NCI-H82 treated with DMSO at 0.1 percent for 48 hours (cell line): ENCODE measurements around the gene TP53TG5.
"Not testable (repeated sequence)": the region's sequence is repeated elsewhere in the genome, so short reads cannot be mapped to it uniquely, and the experiment has no call there.

ENCODE experiments used
- DNase-seq: peaks from one replicate; lab custom pipeline; 2025; ENCODE audit not compliant: unreplicated experiment; lab: John Stamatoyannopoulos, UW

TP53TG5 gene

DNA sequence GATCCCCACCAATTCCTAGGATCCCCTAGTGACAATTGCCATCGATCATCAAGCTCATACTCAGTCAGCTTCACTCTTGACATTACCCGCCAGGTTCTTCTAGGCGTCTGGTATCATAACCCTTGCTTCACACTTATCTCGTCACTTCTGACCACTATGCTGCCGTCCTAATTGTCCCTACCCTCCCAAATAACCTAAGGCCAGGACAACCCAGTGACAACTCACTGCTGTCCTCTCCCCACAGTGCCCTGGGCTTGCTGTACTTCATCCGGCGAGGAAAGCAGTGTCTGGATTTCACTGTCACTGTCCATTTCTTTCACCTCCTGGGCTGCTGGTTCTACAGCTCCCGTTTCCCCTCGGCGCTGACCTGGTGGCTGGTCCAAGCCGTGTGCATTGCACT is 11.5 kb downstream of the TP53TG5 start:
- no peak for DNase-seq

DNA sequence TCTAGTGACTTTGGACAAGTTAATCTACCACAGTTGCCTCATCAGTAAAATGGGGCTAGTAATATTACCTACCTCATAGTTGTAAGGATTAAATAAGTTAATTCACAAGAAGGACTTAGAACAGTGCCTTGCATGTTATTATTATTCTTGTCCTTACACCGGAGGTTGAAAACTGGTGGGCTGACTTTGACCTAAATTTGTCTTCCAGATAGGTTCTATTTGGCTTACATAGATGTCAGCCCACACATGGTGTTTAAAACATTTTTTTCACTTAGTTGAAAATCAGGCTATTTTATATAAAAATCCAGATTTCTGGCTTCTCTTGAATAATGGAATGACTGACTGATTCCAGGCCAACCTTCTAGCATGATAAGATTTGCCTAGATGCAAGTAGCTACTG is 11.9 kb downstream of the TP53TG5 start:
- no peak for DNase-seq

DNA sequence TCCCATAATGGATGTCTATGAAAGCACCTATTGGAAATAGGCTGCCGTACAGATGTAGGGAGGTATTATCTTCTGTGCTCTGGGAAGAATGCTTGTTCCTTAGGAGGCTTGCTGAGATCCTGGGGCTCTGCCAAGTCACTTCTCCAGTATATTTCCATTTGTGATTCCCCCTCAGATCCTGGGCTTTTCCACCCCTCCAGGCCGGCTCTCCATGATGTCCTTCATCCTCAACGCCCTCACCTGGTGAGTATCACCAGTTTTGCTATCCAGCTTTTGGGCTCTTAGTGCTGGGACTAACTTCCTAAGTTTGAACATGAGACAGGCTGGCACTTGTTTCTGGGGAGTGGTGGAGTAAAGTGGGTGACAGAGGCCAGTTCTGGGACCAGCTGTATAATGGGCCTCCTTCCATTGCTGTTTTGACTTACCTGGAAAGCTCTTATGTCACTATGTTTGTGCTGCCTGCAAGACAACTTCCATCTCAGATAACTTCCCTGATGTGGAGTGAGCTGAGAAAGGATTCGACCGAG is 12.6 kb downstream of the TP53TG5 start:
- no peak for DNase-seq

DNA sequence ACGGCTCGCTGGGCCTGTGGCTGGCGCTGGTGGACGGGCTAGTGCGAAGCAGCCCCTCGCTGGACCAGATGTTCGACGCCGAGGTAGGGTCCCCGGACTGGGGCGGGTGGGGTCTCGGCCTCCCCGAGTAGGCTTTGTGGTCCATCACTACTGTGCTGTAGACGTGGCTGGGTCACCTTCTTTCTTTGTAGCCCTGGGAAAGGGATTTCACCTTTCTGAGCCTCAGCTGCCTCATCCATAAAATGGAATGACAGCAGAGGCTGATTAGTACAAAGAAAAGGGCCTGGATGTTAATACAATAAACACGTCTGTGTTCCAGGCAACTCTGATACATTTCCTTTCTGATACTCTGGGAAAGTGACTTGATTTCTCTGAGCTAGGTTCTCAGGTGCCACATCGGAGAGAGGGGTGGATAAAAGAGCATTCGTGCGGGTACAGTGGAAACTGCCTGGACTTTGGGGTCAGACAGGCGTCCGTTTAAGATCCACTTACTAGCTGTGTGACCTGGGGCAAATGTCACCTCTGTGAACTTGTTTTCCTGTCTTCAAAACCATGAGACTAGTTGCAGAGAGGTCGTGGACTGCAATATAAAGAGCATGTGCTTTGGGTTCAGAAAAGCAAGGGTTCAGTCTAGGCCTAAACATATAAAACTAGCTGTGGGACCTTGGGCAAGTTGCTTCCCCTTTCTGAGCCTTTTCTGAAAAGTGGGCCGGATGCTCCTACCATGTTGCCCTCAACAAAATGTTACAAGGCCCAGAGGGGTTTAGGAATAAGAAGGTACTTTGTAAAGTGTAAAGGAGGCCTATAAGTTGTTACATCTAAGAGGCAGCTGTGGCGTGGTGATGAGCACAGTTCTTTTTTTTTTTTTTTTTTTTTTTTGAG is 14.3 kb downstream of the TP53TG5 start:
- DNase-seq = no peak

DNA sequence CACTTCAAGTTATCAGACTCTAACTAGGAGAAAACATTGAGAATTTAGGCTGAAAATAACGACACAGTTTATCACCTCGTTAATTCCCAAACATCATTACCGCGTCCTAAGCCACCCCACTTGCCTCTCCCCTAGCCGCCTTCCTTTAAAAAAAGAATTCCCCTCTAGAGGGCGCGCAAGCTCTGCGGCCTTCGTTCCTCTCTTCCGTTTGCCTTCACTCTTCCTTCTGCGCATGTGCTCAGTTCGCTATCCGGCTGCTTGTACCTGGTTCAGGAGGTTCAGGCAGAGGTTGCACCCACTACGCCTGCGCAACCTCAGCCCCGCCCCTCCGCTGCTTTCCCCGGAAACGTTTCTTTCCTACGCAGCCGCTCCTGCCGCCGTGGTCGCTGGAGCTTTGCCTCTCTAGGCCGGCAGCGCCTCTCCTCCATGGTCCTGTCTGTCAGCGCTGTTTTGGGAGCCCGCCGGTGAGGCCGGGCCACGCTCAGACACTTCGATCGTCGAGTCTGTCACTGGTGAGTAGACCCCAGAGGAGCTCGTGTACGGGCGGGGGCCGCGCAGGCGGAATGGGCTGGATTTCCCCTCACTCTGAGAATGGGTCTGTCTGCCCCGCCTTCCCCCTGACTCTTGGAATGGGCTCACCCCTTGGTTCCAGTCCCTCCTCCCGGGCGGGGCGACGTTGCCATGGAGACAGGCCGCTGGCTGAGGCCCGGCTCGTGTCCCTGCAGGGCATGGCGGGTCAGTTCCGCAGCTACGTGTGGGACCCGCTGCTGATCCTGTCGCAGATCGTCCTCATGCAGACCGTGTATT is 15.1 kb downstream of the TP53TG5 start, which contains the start of gene SYS1:
Gene SYS1, plus strand, starts transcription at position 353 of the 807 bp plus-strand sequence. Its CDS starts 376 bp downstream, at position 729.
- peak; percentile 100 for DNase-seq

DNA sequence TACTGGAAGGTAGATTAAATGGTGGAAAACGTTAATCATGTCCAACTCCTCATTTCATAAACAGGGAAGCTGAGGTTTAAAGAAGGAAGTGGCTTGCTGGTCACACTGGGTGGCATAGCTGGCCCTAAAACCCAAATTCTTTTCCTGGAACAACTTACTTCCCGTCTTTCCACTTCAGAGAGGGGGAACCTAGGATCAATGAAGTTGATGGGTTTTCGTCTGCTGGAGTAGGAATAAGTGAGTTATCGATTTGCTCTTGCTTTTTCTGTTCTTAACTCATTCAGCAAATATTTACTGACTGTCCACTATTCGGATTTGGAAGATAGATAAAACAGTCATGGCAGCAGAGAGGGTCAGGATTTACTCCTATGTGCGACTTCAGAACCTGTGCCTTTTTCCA is 16.3 kb downstream of the TP53TG5 start:
- no peak for DNase-seq

DNA sequence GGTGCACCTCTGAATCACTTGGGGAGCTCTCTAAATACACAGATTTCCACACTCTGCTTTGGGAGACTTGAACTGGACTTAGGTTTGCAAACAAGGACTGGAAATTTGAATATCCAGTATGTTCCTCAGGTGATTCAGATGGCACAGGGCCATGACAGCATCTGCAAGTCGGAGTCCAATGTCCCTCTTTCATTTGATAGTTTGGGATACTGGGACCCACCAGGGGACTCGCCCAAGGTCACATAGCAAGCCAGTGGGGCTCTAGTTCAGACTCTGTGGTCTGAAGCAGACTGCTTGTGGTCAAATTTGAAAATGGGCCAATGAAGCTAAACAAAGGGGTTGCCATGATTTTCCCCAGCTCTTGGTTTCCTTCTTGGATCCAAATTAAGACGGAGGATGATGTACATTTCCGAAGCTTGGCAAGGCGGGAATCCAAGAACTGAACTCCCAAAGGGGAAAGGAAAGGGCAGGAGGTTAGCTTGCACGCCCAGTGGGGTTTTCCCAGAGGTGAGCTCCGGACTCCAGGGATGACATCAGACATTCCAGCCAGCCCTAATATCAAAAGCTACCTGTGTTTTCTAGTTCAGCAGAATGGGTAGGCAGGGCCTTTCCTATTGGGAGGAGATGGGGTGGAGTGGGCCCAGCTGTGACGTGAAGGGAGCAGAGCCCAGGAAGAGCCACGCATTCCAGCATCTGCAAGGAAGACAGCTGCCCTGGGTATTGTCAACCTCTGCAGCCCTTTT is 18.5 kb downstream of the TP53TG5 start:
- DNase-seq = no peak

DNA sequence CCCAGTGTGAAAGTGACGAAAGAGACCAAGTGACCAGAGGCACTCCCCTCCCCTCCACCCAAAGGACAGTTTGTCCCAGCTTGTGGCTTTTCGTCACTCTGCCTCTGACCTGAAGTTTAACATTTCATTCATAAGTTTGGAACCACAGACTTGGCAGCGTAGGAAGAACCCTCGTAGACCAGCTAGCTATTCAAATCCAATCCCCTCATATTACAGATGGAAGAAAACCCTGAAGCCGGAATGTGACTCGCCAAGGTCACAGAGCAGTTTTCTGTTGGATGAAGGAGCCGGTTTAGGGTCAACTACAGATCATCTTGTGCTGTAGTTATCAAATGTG is 19.1 kb downstream of the TP53TG5 start:
- no peak for DNase-seq

DNA sequence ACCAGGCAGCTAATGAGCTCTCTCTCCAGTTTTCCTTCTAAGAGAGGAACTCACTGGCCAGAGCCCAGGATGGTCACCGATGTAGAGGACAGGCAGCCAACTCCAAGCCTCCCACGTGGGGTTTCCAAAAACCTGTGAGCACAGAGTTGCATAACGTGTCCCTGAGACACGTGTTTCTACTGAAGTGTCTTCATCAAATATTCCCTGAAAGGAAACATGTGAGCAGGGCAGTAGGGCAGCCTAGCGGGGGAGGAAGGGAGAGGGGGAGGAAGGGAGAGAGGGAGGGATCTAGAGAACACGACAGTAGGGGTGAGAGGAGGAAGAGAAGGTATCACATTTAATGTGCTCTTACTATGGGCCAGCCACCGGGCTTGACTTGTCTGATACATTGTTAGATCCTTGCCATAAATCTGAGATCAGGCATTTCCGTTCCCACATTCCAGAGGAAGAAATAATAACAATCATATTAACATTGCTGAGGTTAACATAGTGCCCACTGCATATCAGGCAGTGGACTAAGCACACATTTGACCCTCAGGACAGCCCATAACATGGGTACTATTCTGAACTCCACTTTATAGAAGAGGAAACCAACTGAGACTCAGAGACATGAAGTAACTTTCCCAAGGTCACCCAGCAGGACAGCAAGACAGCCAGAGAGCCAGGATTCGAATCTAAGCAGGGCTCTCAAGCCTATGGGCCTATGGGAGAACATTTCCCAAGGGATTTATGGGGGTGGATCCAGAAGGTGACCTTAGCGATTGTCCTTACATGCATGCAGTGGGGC is 19.6 kb downstream of the TP53TG5 start:
- DNase-seq = no peak

DNA sequence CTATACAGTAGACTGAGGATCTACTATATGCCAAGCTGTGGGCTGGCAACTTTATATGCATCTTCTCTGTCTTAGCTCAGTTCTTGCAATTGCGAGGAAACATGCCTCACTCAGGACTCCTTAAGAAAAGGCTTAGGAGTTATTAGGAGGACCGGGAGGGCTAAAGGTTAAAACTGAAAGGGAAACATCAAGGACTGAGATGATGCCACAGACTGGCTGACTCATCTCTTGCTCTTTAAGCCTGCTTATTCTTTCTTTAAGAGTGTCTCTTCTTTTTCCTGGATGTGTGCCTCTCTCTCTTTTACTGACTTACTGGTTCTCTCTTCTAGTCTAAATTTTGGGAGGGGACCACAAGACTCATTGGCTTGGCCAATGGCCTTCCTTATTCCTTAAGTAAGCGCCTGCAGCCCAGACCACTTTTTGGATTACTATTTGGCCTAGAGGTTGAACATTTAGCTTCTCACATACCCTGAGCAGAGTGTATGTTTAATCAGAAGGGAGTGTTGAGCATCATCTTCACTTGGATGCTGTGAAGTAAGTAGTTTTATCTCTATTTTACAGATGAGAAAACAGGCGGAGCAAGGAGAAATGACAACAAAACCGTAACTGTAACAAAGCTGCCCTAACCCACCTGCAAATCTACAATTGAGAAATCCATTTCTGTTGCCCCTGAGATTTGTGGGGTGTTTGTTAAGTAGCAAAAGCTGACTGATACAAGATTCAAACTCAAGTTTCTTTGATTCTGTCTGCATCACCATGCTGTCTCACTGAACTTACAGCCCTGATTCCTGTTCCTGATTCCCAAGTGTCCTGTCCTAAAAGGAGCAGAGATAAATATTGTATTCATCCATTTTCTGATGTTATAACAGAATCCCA is 22.7 kb downstream of the TP53TG5 start:
- no peak for DNase-seq

DNA sequence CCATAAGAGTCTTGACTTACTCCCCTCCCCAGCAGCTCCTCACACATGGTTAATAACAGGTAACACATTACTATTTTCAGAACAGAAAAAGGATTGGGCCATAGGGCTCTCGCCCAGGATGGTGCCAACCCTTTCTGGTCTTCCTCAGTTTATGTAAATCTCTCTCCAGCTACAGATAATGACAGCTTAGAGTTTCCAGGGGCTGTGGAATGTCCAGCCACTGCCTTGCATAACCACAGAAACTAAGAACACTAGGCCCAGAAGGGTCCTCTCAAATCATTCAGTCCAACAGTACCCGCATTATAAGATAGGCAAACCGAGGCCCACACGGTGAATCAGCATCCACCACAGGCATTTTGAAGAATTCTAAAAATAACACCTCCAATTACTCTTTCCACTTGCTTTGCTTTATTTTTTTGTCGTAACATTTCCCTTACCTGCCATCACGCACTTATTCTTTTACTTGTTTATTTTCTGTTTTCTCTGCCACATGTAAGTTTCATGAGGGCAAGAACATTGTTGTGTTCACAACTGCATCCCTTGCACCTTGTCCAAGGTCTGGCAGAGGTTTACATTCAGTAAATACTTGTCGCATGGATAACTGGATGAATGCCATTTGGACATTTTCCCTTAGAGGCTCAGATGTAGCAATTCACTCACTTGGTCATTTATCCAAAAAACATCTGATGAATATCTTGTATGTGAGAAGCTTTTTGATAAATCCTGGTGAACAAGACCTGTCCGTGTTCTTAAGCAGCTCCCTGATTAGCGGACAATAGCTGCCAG is 23.5 kb downstream of the TP53TG5 start:
- no peak for DNase-seq

DNA sequence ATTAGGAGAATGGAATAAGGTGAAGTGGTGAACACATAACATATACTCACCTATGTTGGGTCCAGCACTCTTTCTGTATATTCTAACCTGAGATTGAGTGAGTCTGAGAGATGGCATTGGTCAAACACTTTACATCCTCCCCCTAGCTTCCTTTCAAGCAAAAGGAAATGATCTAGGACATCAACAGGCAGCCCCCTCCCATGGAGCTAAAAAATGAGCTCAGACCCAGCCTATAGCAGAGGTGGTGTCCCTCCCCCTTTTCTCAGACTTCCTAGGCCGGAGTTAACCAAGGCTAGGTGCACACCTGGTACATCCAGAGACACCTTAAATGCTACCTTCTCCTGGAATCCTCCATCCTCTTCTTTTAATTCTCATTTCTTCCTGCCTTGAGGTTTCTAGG is 24.4 kb downstream of the TP53TG5 start:
- DNase-seq = no peak

DNA sequence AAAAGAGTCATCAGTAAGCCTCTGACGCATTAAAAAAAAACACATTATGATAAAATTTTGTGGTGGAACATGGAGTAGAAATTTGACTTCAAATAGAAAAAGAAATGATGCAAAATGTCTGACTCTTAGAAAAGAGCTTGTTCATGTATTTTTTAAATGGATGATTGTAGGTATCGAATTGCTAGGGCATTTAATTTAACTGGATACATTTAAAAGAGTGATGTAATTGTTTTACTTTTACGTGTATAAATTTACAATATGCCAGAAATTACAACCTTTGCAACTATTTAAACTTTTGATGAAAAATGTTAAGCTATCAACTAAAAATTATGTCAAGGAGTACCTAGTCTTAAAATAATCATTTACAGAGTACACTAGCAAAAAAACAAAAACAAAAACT is 25.4 kb downstream of the TP53TG5 start:
- DNase-seq = no peak

DNA sequence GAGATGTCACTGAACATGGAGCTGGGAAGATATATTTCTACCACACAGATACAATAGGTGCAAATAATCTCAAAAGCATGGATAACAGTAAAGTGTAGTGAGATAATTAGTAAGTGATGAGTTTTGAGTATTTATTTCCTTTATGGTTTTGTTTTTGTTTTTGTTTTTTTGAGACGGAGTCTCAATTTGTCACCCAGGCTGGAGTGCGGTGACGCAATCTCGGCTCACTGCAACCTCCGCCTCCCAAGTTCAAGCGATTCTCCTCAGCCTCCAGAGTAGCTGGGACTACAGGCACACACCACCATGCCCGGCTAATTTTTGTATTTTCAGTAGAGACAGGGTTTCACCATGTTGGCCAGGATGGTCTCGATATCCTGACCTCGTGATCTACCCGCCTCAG is 27.3 kb downstream of the TP53TG5 start:
- DNase-seq = not testable (repeated sequence)

DNA sequence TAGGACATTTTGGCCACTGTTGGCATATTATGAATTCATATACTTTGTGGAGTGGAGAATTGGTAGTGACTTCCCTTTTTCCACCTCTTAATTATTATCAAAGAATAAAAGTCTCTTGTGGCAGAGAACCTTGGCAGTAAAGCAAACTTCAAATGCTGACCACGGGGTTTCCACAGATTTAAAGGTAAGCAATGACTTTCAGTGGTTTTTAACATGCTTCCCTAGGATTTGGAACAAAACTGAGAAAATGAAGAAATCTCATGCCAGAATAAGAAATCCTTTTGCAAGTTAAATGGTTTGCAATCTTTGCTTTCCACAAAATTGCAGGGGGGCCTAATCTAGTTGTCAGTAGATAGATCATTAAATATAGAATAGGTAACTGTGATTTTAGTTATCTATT is 27.9 kb downstream of the TP53TG5 start:
- no peak for DNase-seq

DNA sequence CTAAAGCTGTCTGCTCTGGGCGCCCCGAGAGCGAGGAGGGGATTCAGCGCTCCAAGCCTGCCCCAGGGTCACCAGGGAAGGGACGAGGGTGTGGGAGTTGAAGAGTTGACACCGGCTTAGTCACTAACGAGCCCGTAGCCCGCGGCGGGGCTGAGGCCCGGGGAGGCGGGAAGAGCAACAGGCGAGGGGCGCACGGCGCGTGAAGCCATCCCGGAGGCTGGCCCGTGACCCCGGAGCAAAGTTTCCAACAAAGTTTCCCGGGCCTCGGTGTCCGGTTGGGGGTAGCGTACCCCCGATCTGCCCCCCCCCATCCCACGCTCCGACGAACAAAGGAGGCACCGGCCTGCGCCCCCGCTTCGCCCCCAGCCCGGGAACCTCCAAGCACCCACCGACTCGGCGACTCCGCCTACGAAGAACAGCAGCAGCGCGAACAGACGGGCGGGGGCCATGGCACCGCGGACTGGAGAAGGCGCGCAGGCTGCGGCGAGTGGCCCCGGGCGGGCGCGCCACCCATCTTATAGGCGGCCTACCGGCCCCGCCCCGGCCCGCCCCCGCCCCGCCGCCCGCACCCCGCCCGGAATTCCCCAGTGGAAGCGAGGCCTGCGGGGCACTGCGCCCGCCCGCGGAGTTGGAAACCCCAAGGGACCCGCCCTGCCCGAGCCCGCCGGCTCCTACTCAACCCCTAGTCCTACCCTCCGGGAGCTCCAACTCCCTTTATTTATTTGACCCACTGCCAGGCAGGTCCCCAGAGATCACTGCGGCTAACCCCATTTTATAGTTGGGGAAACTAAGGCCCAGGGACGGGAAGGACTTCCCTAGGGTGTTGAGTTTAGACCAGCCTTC is 30.0 kb downstream of the TP53TG5 start, which contains the start of gene SDC4:
Gene SDC4, minus strand, starts transcription at position 489 of the 843 bp plus-strand sequence. Its CDS starts 40 bp downstream, at position 449.
- peak; percentile 23 for DNase-seq

DNA sequence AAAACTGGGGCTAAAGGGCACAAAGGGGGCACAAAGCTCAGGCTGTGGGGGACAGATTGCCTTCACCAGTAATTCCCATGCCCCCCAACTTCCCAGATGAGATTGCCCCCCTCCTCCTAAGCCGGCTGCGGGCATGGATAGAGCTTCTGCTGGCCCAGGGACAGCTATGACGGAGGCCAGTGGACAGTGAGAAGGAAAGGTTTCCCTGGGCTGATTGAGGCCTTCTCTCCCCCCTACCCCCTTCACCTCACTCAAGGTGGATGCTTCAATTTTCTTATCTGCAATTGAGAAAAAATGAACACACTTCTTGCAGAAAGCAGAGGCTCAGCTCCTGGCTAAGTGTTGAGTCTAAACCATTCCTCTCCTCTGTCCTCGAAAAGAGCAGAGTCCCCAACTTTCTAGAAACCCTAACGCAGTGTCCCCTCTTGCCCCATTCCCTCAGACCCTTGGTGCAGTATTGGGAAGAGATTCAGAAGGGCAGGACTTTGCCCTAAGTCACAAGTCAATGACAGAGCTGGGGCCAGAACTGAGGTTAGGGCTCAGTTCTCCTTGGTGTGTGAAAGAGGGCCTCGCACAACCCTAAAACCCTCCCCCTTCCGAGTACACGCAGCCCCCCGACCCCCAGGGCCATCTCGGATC is 30.7 kb downstream of the TP53TG5 start:
- no peak for DNase-seq
